HFFc6 (cell line): ENCODE measurements around the gene ADGRA1. TPM values are rescaled to one million over a fixed set of nuclear protein-coding genes. Genes with fewer than 3 reads are reported as not detected.

Experiments
- DNase-seq: peaks from one replicate; pipeline ENCODE4 v3.0.0-alpha.2; 2018
- H3K27ac Mint-ChIP-seq: 2 replicates; pipeline ENCODE4 v1.8.0; 2020; ENCODE audit warnings: mild to moderate bottlenecking, mixed read lengths
- H3K27me3 Mint-ChIP-seq: 2 replicates; pipeline ENCODE4 v1.8.0; 2021; ENCODE audit warnings: mild to moderate bottlenecking, moderate library complexity, mixed read lengths; ENCODE audit not compliant: insufficient read depth
- H3K36me3 Mint-ChIP-seq: 2 replicates; pipeline ENCODE4 v1.8.0; 2021; ENCODE audit warnings: low read depth, mixed read lengths
- H3K4me1 Mint-ChIP-seq: 2 replicates; pipeline ENCODE4 v1.8.0; 2020; ENCODE audit warnings: low read depth, mixed read lengths
- H3K4me3 Mint-ChIP-seq: 2 replicates; pipeline ENCODE4 v1.8.0; 2020; ENCODE audit warnings: mild to moderate bottlenecking, moderate library complexity, mixed read lengths
- H3K9me3 Mint-ChIP-seq: 2 replicates; pipeline ENCODE4 v1.8.0; 2020; ENCODE audit warnings: mild to moderate bottlenecking, mixed read lengths
- total RNA-seq, 6 experiments: library from RNA; stranded (reverse); fragmentation: NEBNext Ultra II Directional; extraction: Animal tissue kit (Norgen Biotek cat#: 25700); gene quantifications; 2 replicates in 1 of 6; 3 replicates in 5 of 6; pipeline ENCODE4 v1.2.3, GENCODE V29; 2021
- TF ChIP-seq, protein P1 (sequence below): fragments of 200-600 bp; sonication (generic); IDR thresholded peaks from 2 replicates; pipeline ENCODE4 v1.5.0; 2021; ENCODE audit warnings: antibody characterized with exemption, mild to moderate bottlenecking

Gene ADGRA1
- total RNA-seq, 6 experiments from 2014 or later: not detected

DNA sequence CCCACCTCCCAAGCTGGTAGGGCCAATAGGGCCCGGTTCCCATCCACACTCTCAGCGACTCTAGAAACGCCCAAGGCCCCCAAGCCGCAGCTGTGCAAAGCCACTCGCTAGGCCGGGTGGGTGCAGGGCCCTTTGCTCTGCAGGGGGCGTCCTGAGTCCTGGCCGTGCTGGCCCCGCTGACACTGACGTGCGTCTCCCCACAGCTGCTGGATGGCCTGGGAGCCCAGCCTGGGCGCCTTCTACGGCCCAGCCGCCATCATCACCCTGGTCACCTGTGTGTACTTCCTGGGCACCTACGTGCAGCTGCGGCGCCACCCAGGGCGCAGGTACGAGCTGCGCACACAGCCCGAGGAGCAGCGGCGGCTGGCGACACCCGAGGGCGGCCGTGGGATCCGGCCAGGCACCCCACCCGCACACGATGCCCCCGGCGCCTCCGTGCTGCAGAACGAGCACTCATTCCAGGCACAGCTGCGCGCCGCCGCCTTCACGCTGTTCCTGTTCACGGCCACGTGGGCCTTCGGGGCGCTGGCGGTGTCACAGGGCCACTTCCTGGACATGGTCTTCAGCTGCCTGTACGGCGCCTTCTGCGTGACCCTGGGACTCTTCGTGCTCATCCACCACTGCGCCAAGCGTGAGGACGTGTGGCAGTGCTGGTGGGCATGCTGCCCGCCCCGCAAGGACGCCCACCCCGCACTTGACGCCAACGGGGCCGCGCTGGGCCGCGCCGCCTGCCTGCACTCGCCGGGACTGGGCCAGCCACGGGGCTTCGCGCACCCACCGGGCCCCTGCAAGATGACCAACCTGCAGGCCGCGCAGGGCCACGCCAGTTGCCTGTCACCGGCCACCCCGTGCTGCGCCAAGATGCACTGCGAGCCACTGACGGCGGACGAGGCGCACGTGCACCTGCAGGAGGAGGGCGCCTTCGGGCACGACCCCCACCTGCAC is 40.7 kb downstream of the ADGRA1 start:
- peaks cover 10% of the 10 kb centered on the region; the same call in 1 of the 2 replicates for H3K9me3 Mint-ChIP-seq
- peaks cover 6% of the 10 kb centered on the region for H3K27me3 Mint-ChIP-seq
- no peaks in the 10 kb centered on the region for H3K4me1 Mint-ChIP-seq
- no peak for DNase-seq
- H3K4me3 Mint-ChIP-seq: no peak overlapping the region
- TF ChIP-seq, protein P1, sequence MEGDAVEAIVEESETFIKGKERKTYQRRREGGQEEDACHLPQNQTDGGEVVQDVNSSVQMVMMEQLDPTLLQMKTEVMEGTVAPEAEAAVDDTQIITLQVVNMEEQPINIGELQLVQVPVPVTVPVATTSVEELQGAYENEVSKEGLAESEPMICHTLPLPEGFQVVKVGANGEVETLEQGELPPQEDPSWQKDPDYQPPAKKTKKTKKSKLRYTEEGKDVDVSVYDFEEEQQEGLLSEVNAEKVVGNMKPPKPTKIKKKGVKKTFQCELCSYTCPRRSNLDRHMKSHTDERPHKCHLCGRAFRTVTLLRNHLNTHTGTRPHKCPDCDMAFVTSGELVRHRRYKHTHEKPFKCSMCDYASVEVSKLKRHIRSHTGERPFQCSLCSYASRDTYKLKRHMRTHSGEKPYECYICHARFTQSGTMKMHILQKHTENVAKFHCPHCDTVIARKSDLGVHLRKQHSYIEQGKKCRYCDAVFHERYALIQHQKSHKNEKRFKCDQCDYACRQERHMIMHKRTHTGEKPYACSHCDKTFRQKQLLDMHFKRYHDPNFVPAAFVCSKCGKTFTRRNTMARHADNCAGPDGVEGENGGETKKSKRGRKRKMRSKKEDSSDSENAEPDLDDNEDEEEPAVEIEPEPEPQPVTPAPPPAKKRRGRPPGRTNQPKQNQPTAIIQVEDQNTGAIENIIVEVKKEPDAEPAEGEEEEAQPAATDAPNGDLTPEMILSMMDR: no peak
- no peak overlapping the region for H3K27ac Mint-ChIP-seq
- H3K36me3 Mint-ChIP-seq: no peaks in the 10 kb centered on the region

DNA sequence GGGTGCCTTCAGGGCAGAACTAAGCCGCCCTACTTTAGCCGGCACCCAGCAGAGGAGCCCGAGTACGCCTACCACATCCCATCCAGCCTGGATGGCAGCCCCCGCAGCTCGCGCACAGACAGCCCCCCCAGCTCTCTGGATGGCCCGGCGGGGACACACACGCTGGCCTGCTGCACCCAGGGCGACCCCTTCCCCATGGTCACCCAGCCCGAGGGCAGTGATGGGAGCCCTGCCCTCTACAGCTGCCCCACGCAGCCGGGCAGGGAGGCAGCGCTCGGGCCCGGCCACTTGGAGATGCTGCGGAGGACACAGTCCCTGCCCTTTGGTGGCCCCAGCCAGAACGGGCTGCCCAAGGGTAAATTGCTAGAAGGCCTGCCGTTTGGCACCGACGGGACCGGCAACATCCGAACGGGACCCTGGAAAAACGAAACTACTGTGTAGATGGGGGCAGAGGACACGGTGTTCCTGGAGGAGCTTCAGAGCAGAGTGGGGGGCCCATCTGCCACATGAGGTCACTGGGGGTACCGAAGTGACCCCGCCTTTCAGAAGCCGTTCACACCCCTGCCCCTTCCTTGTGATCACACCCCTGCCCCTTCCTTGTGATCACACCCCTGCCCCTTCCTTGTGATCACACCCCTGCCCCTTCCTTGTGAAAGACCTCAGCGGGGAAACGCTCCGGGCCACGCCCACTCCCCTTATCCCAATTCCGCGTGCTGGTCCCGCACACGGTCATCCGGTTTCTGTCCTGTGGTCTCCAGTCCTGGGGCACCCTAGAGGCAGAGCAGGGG is 41.5 kb downstream of the ADGRA1 start:
- Mint-ChIP-seq H3K4me3 (no peak overlapping the region), H3K27me3 (peaks cover 6% of the 10 kb centered on the region), H3K27ac (no peak overlapping the region), H3K36me3 (no peaks in the 10 kb centered on the region), H3K9me3 (peaks cover 10% of the 10 kb centered on the region; the same call in 1 of the 2 replicates), H3K4me1 (no peaks in the 10 kb centered on the region)
- TF ChIP-seq, protein P1: no peak
- DNase-seq: no peak

DNA sequence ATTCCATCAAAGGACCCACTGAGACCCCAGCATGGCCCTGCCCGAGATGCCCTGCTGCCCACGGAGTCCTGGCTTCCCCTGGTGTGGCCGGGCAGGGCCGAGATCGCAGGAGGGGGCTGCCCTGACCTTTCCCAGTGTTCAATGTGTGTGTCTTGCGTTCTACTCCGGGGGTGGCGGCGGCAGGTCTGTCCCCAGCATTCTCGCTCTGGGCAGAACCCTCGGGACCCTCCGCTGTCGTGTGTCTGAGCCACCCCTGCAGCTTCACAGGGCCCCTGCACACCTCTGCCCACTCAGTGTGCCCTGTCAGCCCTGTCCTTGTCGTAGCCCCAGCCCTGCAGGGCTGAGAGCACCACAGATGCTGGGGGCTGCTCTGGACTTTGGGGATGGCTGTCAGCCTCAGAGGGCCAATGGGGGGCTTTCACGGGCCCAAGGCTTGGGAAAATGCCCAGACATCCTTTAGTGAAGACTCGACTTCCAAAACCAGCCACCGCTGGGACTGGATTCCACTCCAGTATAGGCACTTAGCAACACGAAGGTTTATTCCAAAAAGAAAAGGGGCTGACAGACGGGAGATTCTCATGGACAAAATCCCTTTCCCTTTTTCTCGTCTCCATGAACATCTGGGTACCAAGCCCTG is 42.3 kb downstream of the ADGRA1 start:
- no peak overlapping the region for H3K4me3 Mint-ChIP-seq
- DNase-seq: no peak
- TF ChIP-seq, protein P1: no peak
- no peak overlapping the region for H3K27ac Mint-ChIP-seq
- no peaks in the 10 kb centered on the region for H3K4me1 Mint-ChIP-seq
- no peaks in the 10 kb centered on the region for H3K36me3 Mint-ChIP-seq
- H3K9me3 Mint-ChIP-seq: peaks cover 10% of the 10 kb centered on the region; the same call in 1 of the 2 replicates
- H3K27me3 Mint-ChIP-seq: peaks cover 9% of the 10 kb centered on the region

DNA sequence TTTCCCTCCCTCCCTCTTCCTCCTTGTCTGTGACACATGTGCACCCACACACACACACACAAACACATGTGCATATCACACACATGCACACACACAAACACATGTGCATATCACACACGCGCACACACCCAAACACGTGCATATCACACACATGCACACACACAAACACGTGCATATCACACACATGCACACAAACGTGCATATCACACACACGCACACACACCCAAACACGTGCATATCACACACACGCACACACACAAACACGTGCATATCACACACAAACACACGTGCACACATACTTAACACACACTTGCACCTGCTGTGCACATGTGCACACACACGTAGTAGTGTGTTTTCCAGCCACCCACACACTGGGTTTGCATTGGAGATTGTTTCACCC is 42.9 kb downstream of the ADGRA1 start:
- H3K27ac Mint-ChIP-seq: no peak overlapping the region
- H3K4me1 Mint-ChIP-seq: no peaks in the 10 kb centered on the region
- TF ChIP-seq, protein P1: no peak
- H3K9me3 Mint-ChIP-seq: peaks cover 10% of the 10 kb centered on the region; the same call in 1 of the 2 replicates
- H3K36me3 Mint-ChIP-seq: no peaks in the 10 kb centered on the region
- H3K27me3 Mint-ChIP-seq: peaks cover 9% of the 10 kb centered on the region
- no peak overlapping the region for H3K4me3 Mint-ChIP-seq
- no peak for DNase-seq

DNA sequence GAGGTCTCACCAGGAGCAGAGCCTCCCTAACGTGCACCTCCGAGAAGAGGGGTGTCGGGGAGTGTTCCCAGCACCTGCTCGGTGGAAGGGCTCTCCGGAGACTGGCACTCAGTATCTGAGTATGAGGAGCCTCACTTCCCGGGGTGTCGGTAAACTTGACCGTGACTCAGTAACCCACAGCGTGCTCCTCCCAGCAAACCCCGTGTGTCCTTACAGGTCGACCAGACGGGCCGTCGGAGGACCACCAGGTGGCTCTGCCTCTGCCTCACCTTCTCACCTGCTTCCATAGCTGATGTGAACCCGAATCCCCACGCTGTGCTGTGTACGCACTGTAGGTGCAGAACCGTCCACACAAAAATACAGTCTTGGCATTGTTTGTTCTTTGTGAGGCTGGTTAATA is 43.3 kb downstream of the ADGRA1 start:
- H3K27ac Mint-ChIP-seq: no peak overlapping the region
- no peak overlapping the region for H3K4me3 Mint-ChIP-seq
- peaks cover 6% of the 10 kb centered on the region; the same call in 1 of the 2 replicates for H3K9me3 Mint-ChIP-seq
- H3K4me1 Mint-ChIP-seq: no peaks in the 10 kb centered on the region
- DNase-seq: no peak
- H3K27me3 Mint-ChIP-seq: peaks cover 9% of the 10 kb centered on the region
- H3K36me3 Mint-ChIP-seq: no peaks in the 10 kb centered on the region
- TF ChIP-seq, protein P1: no peak
